ENCODE data around the gene LSM11.

The LSM11 gene

GRCh38 chr5:157735991-157736390 is 7.5 kb upstream of the LSM11 start:
- no peak for DNase-seq

GRCh38 chr5:157739388-157740228 is 3.9 kb upstream of the LSM11 start:
- DNase-seq = no peak

DNA sequence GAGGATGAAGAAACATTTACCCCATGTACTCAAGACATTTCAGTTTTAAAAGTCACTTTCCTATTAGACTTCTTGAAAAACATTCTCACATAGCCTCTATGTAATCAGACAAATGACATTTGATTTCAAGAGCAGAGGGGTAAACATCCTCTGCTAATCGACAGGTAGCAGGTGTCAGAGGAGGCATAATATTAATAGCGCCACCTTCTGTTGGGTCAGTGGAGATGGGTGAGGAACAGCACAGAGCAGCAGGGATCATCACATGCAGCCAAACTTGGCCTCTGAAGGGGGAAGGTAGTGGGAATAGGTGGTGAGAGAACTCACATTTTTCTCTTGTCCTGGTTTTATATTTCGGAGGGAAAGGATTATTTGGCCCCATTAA is 3.3 kb upstream of the LSM11 start:
- no peak for DNase-seq

DNA sequence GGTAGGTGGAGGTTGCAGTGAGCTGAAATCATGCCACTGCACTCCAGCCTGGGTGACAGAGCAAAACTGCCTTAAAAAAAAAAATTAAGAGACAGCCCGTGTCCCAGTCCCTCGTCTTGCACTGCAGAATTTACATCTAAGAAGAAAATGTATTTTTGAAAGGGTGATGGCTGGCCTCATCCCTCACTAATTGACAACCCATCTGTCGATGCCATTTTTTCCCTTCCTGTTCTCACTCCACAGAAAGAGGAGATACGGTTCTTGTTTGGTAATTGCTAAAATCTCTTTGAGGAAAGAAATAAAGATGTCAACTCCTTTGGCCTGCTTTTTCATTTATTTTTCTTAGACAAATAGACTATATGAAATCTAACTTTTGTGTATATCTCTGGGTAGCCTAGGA is 2.4 kb upstream of the LSM11 start:
- DNase-seq = no peak

DNA sequence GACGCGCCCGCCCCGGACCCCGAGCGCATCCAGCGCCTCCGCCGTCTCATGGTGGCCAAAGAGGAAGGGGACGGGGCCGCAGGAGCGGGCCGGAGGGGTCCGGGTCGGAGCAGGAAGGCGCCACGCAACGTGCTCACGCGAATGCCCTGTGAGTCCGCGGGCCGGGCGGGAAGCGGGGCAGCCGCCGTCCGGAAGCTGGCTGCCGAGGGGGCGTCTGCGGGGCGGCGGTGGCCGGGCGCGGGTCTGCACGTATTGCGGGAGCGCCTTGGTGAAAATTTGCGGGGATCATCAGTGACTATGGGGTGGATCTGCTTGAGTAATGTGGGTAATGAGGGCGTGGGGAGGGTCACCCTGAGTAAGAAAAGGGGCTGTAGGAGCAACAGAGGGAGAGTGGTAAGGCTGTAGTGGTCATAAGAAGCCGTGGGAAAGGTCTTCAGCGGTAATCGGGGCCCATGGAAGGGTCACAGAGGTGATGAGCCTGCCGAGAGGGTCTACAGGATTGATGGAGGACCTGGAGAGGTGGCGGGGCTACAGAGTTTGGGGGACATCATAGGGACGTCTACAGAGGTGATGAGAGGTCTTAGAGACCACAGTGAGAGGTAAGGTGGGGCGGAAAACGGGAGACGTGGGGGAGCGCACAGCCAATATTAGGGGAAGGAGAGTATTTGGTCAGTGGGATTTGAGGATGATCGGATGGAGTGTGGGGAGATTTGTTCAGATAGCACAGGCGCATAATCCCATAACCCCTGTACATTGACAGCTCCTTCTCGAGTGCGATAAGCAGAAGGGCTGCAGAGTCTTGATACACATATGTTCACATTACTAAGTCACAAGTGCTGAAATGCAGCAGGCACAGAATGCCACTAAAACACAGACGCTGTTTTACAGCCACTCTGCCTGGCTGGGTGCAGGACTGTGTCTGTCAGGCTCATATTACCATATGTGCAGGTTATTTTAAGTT is 819 bp downstream of the LSM11 start:
- no peak for DNase-seq

- no peak for DNase-seq
Measured at GRCh38 chr5:157745041-157745456, 1.5 kb downstream of the LSM11 start.

GRCh38 chr5:157747173-157747740 is 3.7 kb downstream of the LSM11 start:
- DNase-seq = no peak

- DNase-seq = no peak
Measured at GRCh38 chr5:157747766-157748700, 4.5 kb downstream of the LSM11 start.

- no peak for DNase-seq
Measured at GRCh38 chr5:157748760-157749461, 5.4 kb downstream of the LSM11 start.

GRCh38 chr5:157749462-157749799 is 5.9 kb downstream of the LSM11 start:
- no peak for DNase-seq

DNA sequence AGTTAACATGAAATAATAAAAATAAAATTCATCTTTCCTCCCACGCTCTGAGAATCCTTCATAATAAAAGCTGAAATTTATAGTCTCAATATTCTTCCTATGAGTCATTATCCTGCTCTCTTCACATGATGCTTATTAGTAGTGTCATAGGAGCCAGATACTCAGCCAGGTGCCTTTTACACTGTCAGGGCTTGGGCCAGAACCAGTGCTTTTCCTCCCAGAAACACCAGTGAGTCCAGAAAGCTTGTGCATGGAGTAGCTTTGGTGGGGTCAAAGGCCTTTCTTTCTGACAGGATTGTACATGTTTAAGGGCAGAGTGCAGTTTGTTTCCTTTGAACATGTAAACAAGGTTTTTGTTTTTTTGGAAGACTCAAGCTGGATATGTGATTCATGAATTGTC is 6.8 kb downstream of the LSM11 start:
- no peak for DNase-seq

- DNase-seq = no peak
Measured at GRCh38 chr5:157756122-157756521, 12.6 kb downstream of the LSM11 start.

- no peak for DNase-seq
Measured at GRCh38 chr5:157758706-157759105, 15.2 kb downstream of the LSM11 start.

GRCh38 chr5:157761690-157762621 is 18.4 kb downstream of the LSM11 start:
- no peak for DNase-seq

DNA sequence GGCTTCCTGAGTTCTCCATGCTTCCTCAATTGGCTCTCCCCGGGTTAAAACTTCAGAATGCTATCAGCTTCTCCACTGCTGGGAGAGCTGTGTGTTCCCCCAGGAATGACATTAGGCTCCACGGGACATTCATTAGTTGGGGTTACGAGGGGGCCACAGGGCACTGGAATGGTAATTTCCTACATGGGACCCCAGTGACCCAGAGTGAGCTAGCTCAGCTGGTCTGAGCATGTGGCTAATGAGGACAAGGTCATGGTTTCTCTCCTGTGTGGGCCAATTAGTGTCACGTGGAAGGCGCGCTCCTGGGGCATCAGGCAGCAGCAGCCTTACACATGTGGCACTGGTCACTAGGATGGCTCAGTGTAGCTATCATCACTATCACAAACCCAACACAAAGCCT is 21.0 kb downstream of the LSM11 start:
- DNase-seq = no peak

GRCh38 chr5:157766442-157766841 is 22.9 kb downstream of the LSM11 start:
- no peak for DNase-seq

- DNase-seq = no peak
Measured at GRCh38 chr5:157766902-157767301, 23.4 kb downstream of the LSM11 start.

GRCh38 chr5:157767689-157768088 is 24.2 kb downstream of the LSM11 start:
- DNase-seq = no peak

DNA sequence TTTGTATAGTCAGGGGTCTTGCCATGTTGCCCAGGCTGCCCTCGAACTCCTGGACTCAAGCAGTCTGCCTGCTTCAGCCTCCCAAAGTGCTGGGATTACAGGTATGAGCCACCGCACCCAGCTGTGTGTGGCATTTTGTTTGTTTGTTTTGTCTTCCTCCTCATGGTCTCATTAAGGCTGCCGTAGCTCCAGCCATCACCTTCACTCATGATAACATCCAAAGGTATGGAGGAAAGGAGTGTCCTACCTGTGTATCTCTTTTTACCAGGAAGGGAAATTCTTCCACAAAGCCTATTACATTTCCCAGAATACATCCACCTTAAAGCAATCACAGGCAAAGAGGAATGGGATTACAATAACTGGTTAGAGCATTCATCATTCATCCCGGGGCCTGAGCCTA is 27.2 kb downstream of the LSM11 start:
- no peak for DNase-seq

DNA sequence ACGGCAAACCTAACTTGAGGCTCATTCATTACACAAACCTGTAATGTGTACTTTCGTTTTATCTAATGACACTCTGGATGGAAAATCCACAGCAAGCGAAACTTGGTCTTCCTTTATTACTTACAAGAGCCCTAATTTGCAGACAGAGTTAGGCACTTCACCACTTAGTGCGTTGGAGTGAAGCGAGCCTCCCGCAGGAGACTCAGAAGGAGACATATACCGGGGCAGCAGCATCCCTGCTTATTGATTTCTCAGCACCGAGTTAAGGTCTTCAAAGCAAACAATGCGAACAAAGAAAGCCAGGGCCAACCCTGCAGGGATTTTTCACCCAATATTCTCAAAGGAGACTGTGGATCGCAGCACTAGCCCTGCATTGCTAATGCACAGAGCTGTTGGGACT is 28.6 kb downstream of the LSM11 start:
- no peak for DNase-seq

Measured in T1000 (cell line).